K562 (cell line): Measurements from ENCODE around the gene ERAP2. TPM values are rescaled to one million over a fixed set of nuclear protein-coding genes. Genes with fewer than 3 reads are reported as not detected.

Experiments
- CHCHD3 ChIP-seq: fragments of 250-450 bp; sonication (Bioruptor Pico); IDR thresholded peaks from 2 replicates; pipeline ENCODE4 v2.1.2; 2022; ENCODE audit warnings: mild to moderate bottlenecking
- CHD2 ChIP-seq: IDR thresholded peaks from 2 replicates; pipeline ENCODE4 v1.6.1; 2011; ENCODE audit warnings: low read depth, low read length
- DDX20 ChIP-seq: fragments of 450-650 bp; IDR thresholded peaks from 2 replicates; pipeline ENCODE4 v1.6.1; 2016; ENCODE audit warnings: missing genetic modification characterization, low read depth, mild to moderate bottlenecking, missing compliant biosample characterization, moderate library complexity
- ESRRB ChIP-seq: fragments of 250-450 bp; sonication (Bioruptor Pico); IDR thresholded peaks from 2 replicates; pipeline ENCODE4 v1.5.0; 2020; ENCODE audit warnings: mild to moderate bottlenecking, moderate library complexity, borderline replicate concordance
- MAFK ChIP-seq: IDR thresholded peaks from 2 replicates; pipeline ENCODE4 v1.6.1; 2011; ENCODE audit warnings: low read length, improper control_type of control experiment
- NUFIP1 ChIP-seq: fragments of 450-650 bp; IDR thresholded peaks from 2 replicates; pipeline ENCODE4 v1.6.1; 2018; ENCODE audit not compliant: partially characterized antibody
- PHB2 ChIP-seq: fragments of 450-650 bp; IDR thresholded peaks from 2 replicates; pipeline ENCODE4 v1.6.1; 2017; ENCODE audit warnings: low read depth
- RBM34 ChIP-seq: fragments of 200-400 bp; formaldehyde crosslinking; IDR thresholded peaks from 2 replicates; pipeline ENCODE4 v1.6.1; 2018; ENCODE audit warnings: low read length, borderline replicate concordance; ENCODE audit not compliant: insufficient read depth
- SREBF1 ChIP-seq: fragments of 150-350 bp; IDR thresholded peaks from 2 replicates; pipeline ENCODE4 v1.6.1; 2014; ENCODE audit warnings: antibody characterized with exemption, low read depth, low read length, borderline replicate concordance
- TBL1XR1 ChIP-seq, 2 experiments: IDR thresholded peaks; 2 replicates each; pipeline ENCODE4 v1.6.1; 2012; ENCODE audit warnings: improper control_type of control experiment in 2 of 2, low read length in 2 of 2, mild to moderate bottlenecking in 1 of 2
- TCF7 ChIP-seq: sonication (generic); IDR thresholded peaks from 2 replicates; pipeline ENCODE4 v1.6.1; 2016; ENCODE audit warnings: antibody characterized with exemption, borderline replicate concordance
- ZBTB5 ChIP-seq: fragments of 450-650 bp; IDR thresholded peaks from 2 replicates; pipeline ENCODE4 v1.6.1; 2017; ENCODE audit warnings: antibody characterized with exemption
- ZNF134 ChIP-seq: fragments of 250-450 bp; sonication (Bioruptor Pico); conservative IDR thresholded peaks from 2 replicates; pipeline ENCODE4 v1.4.0; 2020
- ZNF174 ChIP-seq: fragments of 250-450 bp; sonication (Bioruptor Pico); IDR thresholded peaks from 2 replicates; pipeline ENCODE4 v1.4.0; 2020; ENCODE audit warnings: mild to moderate bottlenecking
- ZNF766 ChIP-seq: fragments of 200-800 bp; sonication (Bioruptor generic); conservative IDR thresholded peaks from 2 replicates; pipeline ENCODE4 v1.6.1; 2016; ENCODE audit warnings: missing genetic modification characterization, missing compliant biosample characterization
- polyA plus RNA-seq, 8 experiments: library from polyadenylated mRNA; depleted of rRNA in 4 of 8; stranded (reverse) in 5 of 8; unstranded in 3 of 8; fragments of >200 nt; fragmentation: Nextera tagmentation in 2 of 8; fragmentation: Illumina TruSeq in 1 of 8; extraction: Ambion mirVana in 2 of 8; extraction: Trizol in 1 of 8; gene quantifications; 2 replicates each; pipeline versions ENCODE4 v1.2.1 to v1.2.3, GENCODE V29; 2011 to 2014; ENCODE audit warnings: inconsistent platforms in 1 of 8, missing spikeins in 1 of 8
- total RNA-seq, 7 experiments: library from RNA; depleted of rRNA in 6 of 7; stranded (reverse); fragments of >200 nt in 6 of 7; fragmentation: Illumina TruSeq in 2 of 7; extraction: Trizol in 2 of 7; gene quantifications; 2 replicates each; pipeline versions ENCODE4 v1.2.1 to v1.2.3, GENCODE V29; 2011 to 2021; ENCODE audit warnings: low replicate concordance in 1 of 7
- TF ChIP-seq, protein P1 (sequence below), 2 experiments: IDR thresholded peaks; 2 replicates each; pipeline ENCODE4 v1.6.1; 2011; ENCODE audit warnings: borderline replicate concordance in 1 of 2, control low read depth in 1 of 2, low read depth in 1 of 2, low read length in 1 of 2, mild to moderate bottlenecking in 1 of 2, mixed read lengths in 1 of 2, moderate library complexity in 1 of 2; ENCODE audit not compliant: insufficient read depth in 1 of 2, insufficient read length in 1 of 2, poor library complexity in 1 of 2, severe bottlenecking in 1 of 2; ENCODE audit errors: extremely low read depth in 1 of 2
- TF ChIP-seq, protein P2 (sequence below): sonication (generic); formaldehyde crosslinking; IDR thresholded peaks from 2 replicates; pipeline ENCODE4 v1.8.1; 2022; ENCODE audit warnings: missing genetic modification reagents
- TF ChIP-seq, protein P3 (sequence below): fragments of 250-450 bp; sonication (Bioruptor Pico); IDR thresholded peaks from 2 replicates; pipeline ENCODE4 v1.5.0; 2020; ENCODE audit warnings: mild to moderate bottlenecking, borderline replicate concordance
- TF ChIP-seq, protein P4 (sequence below): IDR thresholded peaks from 2 replicates; pipeline ENCODE4 v1.6.1; 2012; ENCODE audit warnings: low read depth, low read length, improper control_type of control experiment, borderline replicate concordance

The ERAP2 gene
- total and polyA plus RNA-seq, 9 of the 15 experiments (the other 6 are each of a cell fraction or from before 2014, with no cell fraction given) = 0.93 to 4.0 (median 2.1) TPM

- TF ChIP-seq TBL1XR1 (IDR thresholded peaks at IDR 0.05; ENCODE audit: low read length in 2 of 2) = peak; percentile 54 to 59; a peak in 2 of 4 replicates
- TF ChIP-seq ZNF134 = no peak
- TF ChIP-seq ZNF766 = no peak
- no peak for TF ChIP-seq SREBF1
- TF ChIP-seq, protein P1, sequence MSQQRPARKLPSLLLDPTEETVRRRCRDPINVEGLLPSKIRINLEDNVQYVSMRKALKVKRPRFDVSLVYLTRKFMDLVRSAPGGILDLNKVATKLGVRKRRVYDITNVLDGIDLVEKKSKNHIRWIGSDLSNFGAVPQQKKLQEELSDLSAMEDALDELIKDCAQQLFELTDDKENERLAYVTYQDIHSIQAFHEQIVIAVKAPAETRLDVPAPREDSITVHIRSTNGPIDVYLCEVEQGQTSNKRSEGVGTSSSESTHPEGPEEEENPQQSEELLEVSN (IDR thresholded peaks at IDR 0.05; ENCODE audit: borderline replicate concordance in 1 of 2, extremely low read depth in 1 of 2, insufficient read depth in 1 of 2, insufficient read length in 1 of 2, low read depth in 1 of 2, low read length in 1 of 2, poor library complexity in 1 of 2, severe bottlenecking in 1 of 2) = peak; percentile 79 to 92
- no peak for TF ChIP-seq ZBTB5
- no peak for TF ChIP-seq MAFK
- TF ChIP-seq ESRRB (CRISPR knock-in tag) = no peak
- TF ChIP-seq, protein P2, sequence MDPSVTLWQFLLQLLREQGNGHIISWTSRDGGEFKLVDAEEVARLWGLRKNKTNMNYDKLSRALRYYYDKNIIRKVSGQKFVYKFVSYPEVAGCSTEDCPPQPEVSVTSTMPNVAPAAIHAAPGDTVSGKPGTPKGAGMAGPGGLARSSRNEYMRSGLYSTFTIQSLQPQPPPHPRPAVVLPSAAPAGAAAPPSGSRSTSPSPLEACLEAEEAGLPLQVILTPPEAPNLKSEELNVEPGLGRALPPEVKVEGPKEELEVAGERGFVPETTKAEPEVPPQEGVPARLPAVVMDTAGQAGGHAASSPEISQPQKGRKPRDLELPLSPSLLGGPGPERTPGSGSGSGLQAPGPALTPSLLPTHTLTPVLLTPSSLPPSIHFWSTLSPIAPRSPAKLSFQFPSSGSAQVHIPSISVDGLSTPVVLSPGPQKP (CRISPR knock-in tag) = no peak
- TF ChIP-seq TCF7 = peak; percentile 39; the same call in 1 of the 2 replicates
- peak; percentile 19 for TF ChIP-seq CHD2
- TF ChIP-seq CHCHD3 (CRISPR knock-in tag) = no peak
- no peak for TF ChIP-seq ZNF174
- TF ChIP-seq, protein P3, sequence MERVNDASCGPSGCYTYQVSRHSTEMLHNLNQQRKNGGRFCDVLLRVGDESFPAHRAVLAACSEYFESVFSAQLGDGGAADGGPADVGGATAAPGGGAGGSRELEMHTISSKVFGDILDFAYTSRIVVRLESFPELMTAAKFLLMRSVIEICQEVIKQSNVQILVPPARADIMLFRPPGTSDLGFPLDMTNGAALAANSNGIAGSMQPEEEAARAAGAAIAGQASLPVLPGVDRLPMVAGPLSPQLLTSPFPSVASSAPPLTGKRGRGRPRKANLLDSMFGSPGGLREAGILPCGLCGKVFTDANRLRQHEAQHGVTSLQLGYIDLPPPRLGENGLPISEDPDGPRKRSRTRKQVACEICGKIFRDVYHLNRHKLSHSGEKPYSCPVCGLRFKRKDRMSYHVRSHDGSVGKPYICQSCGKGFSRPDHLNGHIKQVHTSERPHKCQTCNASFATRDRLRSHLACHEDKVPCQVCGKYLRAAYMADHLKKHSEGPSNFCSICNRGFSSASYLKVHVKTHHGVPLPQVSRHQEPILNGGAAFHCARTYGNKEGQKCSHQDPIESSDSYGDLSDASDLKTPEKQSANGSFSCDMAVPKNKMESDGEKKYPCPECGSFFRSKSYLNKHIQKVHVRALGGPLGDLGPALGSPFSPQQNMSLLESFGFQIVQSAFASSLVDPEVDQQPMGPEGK (CRISPR knock-in tag) = no peak
- TF ChIP-seq, protein P4, sequence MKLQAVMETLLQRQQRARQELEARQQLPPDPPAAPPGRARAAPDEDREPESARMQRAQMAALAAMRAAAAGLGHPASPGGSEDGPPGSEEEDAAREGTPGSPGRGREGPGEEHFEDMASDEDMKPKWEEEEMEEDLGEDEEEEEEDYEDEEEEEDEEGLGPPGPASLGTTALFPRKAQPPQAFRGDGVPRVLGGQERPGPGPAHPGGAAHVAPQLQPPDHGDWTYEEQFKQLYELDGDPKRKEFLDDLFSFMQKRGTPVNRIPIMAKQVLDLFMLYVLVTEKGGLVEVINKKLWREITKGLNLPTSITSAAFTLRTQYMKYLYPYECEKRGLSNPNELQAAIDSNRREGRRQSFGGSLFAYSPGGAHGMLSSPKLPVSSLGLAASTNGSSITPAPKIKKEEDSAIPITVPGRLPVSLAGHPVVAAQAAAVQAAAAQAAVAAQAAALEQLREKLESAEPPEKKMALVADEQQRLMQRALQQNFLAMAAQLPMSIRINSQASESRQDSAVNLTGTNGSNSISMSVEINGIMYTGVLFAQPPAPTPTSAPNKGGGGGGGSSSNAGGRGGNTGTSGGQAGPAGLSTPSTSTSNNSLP = no peak
- TF ChIP-seq RBM34 = no peak
- peak; percentile 86 for TF ChIP-seq NUFIP1
- TF ChIP-seq PHB2 = no peak
- no peak for TF ChIP-seq DDX20
Measured at GRCh38 chr5:96935559-96936430, 59.5 kb downstream of the ERAP2 start, which contains the start of gene LNPEP (continued).
